PFSK-1 (cell line): ENCODE results near the gene NFKBIE.

Experiments used
- FOXP2 ChIP-seq: optimal IDR thresholded peaks from 2 replicates; pipeline ENCODE3; 2011; ENCODE audit warnings: borderline replicate concordance, control low read depth, inconsistent platforms; ENCODE audit not compliant: insufficient read depth; ENCODE audit errors: extremely low read length, extremely low read depth
- POLR2AphosphoS5 ChIP-seq: IDR thresholded peaks from 2 replicates; pipeline ENCODE4 v1.6.1; 2012; ENCODE audit warnings: low read depth, mild to moderate bottlenecking, control low read depth, low read length, moderate library complexity
- SIN3A ChIP-seq: IDR thresholded peaks from 2 replicates; pipeline ENCODE4 v1.6.1; 2012; ENCODE audit warnings: mild to moderate bottlenecking, low read length, moderate library complexity, borderline replicate concordance; ENCODE audit not compliant: insufficient read depth
- TAF1 ChIP-seq: IDR thresholded peaks from 2 replicates; pipeline ENCODE4 v1.6.1; 2012; ENCODE audit warnings: low read length, control low read depth, borderline replicate concordance; ENCODE audit not compliant: insufficient read depth
- TF ChIP-seq, protein P1 (sequence below), 2 experiments: IDR thresholded peaks; 2 replicates each; pipeline versions ENCODE4 v1.6.1 to v1.8.0; 2011 to 2012; ENCODE audit warnings: low read depth in 2 of 2, low read length in 2 of 2, control low read depth in 1 of 2, inconsistent platforms in 1 of 2, mild to moderate bottlenecking in 1 of 2, moderate library complexity in 1 of 2; ENCODE audit not compliant: insufficient read depth in 1 of 2

The NFKBIE gene

DNA sequence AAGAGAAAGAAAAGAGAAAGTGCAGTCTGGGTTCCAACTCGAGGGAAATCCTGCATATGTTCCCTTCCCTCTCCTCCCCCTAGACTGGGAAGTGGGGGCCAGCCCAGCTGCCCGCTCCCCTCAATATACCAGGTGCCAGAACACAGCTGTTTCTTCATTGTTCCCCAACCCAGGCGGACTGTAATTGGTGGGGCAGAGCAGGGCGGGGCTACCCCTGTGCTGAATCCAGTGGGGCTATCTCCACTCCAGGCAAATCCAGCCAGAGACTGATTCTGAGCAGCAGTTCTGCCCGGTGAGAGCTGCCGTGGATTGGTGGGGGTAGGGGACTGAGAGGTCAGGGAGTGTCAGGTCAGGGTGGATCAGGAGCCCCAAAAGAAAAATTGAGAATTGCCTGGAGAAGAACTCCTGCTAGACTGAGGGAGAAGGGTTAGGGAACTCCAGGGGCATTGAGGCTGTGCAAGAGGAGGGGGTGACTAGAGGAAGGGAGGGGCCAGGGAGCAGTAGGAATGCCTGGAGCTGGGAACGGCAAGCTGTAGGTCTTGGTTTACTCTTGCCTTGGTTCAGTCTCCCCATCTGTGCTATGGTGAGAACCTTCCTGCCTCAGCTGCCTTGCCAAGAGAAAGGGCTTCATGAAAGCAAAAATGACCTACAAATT is 48.5 kb downstream of the NFKBIE start, which contains the start of gene MYMX:
Gene MYMX (plus strand): TSS at position 250 of the 655 bp plus-strand sequence. CDS start 546 bp downstream, outside the sequence.
- TF ChIP-seq SIN3A (no peak), FOXP2 (no peak), TAF1 (no peak), POLR2AphosphoS5 (no peak)
- TF ChIP-seq, protein P1, sequence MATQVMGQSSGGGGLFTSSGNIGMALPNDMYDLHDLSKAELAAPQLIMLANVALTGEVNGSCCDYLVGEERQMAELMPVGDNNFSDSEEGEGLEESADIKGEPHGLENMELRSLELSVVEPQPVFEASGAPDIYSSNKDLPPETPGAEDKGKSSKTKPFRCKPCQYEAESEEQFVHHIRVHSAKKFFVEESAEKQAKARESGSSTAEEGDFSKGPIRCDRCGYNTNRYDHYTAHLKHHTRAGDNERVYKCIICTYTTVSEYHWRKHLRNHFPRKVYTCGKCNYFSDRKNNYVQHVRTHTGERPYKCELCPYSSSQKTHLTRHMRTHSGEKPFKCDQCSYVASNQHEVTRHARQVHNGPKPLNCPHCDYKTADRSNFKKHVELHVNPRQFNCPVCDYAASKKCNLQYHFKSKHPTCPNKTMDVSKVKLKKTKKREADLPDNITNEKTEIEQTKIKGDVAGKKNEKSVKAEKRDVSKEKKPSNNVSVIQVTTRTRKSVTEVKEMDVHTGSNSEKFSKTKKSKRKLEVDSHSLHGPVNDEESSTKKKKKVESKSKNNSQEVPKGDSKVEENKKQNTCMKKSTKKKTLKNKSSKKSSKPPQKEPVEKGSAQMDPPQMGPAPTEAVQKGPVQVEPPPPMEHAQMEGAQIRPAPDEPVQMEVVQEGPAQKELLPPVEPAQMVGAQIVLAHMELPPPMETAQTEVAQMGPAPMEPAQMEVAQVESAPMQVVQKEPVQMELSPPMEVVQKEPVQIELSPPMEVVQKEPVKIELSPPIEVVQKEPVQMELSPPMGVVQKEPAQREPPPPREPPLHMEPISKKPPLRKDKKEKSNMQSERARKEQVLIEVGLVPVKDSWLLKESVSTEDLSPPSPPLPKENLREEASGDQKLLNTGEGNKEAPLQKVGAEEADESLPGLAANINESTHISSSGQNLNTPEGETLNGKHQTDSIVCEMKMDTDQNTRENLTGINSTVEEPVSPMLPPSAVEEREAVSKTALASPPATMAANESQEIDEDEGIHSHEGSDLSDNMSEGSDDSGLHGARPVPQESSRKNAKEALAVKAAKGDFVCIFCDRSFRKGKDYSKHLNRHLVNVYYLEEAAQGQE (IDR thresholded peaks at IDR 0.05; ENCODE audit: insufficient read depth in 1 of 2, low read depth in 2 of 2, low read length in 2 of 2), result no peak

DNA sequence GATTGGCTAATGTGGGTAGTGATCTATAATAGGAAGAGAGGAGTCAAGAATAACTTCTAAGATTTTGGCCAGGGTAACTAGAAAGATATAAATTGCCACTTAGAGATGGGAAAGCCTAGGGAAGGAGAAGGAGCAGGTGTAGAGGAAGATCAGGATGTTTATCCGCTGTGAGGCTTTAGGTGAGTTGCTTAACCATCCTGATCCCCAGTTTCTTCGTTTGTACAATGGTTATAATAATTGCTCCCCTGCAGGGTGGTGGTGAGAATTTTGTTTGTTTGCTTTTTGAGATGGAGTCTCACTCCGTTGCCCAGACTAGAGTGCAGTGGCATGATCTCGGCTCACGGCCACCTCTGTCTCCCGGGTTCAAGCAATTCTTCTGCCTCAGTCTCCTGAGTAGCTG is 51.0 kb downstream of the NFKBIE start:
- TF ChIP-seq FOXP2 (no peak), POLR2AphosphoS5 (no peak), SIN3A (no peak)
- TF ChIP-seq, protein P1 (IDR thresholded peaks at IDR 0.05; ENCODE audit: insufficient read depth in 1 of 2, low read depth in 2 of 2, low read length in 2 of 2), result no peak

DNA sequence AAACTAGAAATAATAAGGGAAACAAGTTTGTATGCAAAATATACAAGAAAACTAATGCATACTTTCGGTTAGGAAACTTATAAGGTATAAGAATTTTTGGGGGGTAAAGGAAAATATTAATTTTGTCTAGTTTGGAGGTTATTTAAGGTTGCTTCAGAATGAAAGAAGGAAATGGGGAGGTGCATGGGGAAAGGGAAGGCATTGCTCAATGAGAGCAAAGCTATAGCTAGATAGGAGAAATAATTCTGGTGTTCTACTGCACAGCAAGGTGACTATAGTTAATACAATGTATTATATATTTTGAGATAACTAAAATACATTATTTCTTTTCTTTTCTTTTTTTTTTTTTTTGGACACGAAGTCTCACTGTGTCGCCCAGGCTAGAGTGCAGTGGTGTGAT is 54.1 kb downstream of the NFKBIE start:
- TF ChIP-seq, protein P1 (IDR thresholded peaks at IDR 0.05; ENCODE audit: insufficient read depth in 1 of 2, low read depth in 2 of 2, low read length in 2 of 2), result no peak
- no peak for TF ChIP-seq TAF1
- TF ChIP-seq SIN3A, result no peak
- no peak for TF ChIP-seq FOXP2
- no peak for TF ChIP-seq POLR2AphosphoS5
